Upper lobe of left lung (tissue), 4 donors: Measurements from ENCODE around the gene FEM1B.

Experiments used
- CTCF ChIP-seq, 6 experiments: fragments of 450-650 bp in 4 of 6; fragments of 200-600 bp in 2 of 6; sonication (generic) in 2 of 6; IDR thresholded peaks; one replicate each; pipeline ENCODE4 v1.5.1; 2016 to 2019; ENCODE audit warnings: antibody characterized with exemption in 6 of 6
- EP300 ChIP-seq, 4 donors: sonication (generic); formaldehyde crosslinking; IDR thresholded peaks; one replicate each; pipeline ENCODE4 v1.5.1; 2017; ENCODE audit warnings: antibody characterized with exemption in 4 of 4, control low read depth in 2 of 4
- POLR2A ChIP-seq, 4 donors: fragments of 450-650 bp; IDR thresholded peaks; one replicate each; pipeline ENCODE4 v1.5.1; 2016 to 2017; ENCODE audit warnings: antibody characterized with exemption in 4 of 4, mild to moderate bottlenecking in 2 of 4
- POLR2AphosphoS5 ChIP-seq, 2 donors: sonication (generic); formaldehyde crosslinking; IDR thresholded peaks; one replicate each; pipeline ENCODE4 v1.5.1; 2017; ENCODE audit warnings: antibody characterized with exemption in 2 of 2

DNA sequence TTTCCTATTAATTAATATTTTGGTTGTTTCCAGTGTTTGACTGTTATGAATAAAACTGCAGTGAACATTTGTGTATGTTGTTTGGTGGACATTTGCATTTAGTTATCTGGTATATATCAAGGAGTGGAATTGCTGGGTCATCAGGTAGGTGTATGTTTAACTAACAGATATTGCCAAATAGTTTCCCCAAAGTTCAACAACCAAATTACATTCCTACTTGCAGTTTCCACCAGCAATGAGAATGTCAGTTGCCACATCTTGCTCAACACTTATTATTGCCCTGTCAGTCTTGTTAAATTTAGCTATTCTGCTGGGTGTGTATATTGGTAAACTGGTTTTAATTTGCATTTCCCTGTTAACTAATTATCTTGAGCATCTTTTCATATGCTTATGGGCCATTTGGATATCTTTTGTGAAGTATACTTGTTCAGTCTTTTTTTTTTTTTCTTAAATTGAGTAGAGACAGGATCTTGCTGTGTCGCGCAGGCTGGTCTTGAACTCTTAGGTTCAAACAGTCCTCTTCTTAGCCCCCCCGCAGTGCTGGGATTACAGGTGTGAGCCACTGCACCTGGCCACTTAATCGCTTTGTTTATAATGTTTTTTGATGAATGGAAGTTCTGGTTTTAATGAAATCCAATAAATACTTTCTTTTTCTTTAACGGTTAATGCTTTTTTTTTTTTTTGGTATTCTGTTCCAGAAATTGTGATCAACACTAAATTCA is 7.9 kb downstream of the FEM1B start:
- TF ChIP-seq POLR2AphosphoS5 (IDR thresholded peaks at IDR 0.05) (no peak), CTCF (IDR thresholded peaks at IDR 0.05) (no peak), POLR2A (IDR thresholded peaks at IDR 0.05) (no peak), EP300 (IDR thresholded peaks at IDR 0.05) (no peak)
